H1 (cell line): ENCODE data around the gene LRBA. TPM values are rescaled to one million over a fixed set of nuclear protein-coding genes. Genes with fewer than 3 reads are reported as not detected.

ENCODE experiments used
- CTCF ChIA-PET: fragments of 300-600 bp; sonication (Branson Sonifier 250); formaldehyde crosslinking; loops from one replicate; lab custom pipeline; 2021; ENCODE audit not compliant: partially characterized antibody; lab: Charles Lee
- POLR2A ChIA-PET: fragments of 300-600 bp; sonication (Branson Sonifier 250); formaldehyde crosslinking; loops from one replicate; lab custom pipeline; 2021; ENCODE audit warnings: inconsistent platforms; ENCODE audit not compliant: partially characterized antibody; lab: Charles Lee
- DNase-seq, 2 experiments: peaks; one replicate each; pipeline versions ENCODE4 v3.0.0 to v3.0.0-alpha.2; 2010 to 2022; ENCODE audit warnings: low spot score in 2 of 2, low read depth in 1 of 2, mixed read lengths in 1 of 2
- FAIRE-seq: peaks from 2 replicates; lab custom pipeline; 2011; peaks lifted over from hg19 to GRCh38; lab: Jason Lieb, UNC
- H2AFZ ChIP-seq: 2 replicates; pipeline ENCODE4 v1.8.1; 2012; ENCODE audit warnings: low read length, inconsistent platforms
- H2AK5ac ChIP-seq: 2 replicates; pipeline ENCODE4 v1.6.1; 2013; ENCODE audit warnings: low read depth, low read length
- H2BK120ac ChIP-seq: replicated peaks from 2 replicates; pipeline ENCODE3; 2013; ENCODE audit warnings: low read depth, low read length, inconsistent platforms
- H2BK12ac ChIP-seq: 2 replicates; pipeline ENCODE4 v1.6.1; 2013; ENCODE audit warnings: low read depth, low read length
- H2BK15ac ChIP-seq: 2 replicates; pipeline ENCODE4 v1.6.1; 2013; ENCODE audit warnings: low read length
- H2BK20ac ChIP-seq: 2 replicates; pipeline ENCODE4 v1.6.1; 2013; ENCODE audit warnings: low read length
- H2BK5ac ChIP-seq: 2 replicates; pipeline ENCODE4 v1.6.1; 2013; ENCODE audit warnings: low read depth, low read length
- H3K14ac ChIP-seq: 2 replicates; pipeline ENCODE4 v1.6.1; 2013; ENCODE audit warnings: inconsistent platforms; ENCODE audit not compliant: insufficient read length
- H3K18ac ChIP-seq: 2 replicates; pipeline ENCODE4 v1.6.1; 2013; ENCODE audit warnings: low read length; ENCODE audit errors: extremely low read depth
- H3K23ac ChIP-seq: 2 replicates; pipeline ENCODE4 v1.6.1; 2013; ENCODE audit warnings: inconsistent platforms; ENCODE audit not compliant: insufficient read length
- H3K23me2 ChIP-seq: 2 replicates; pipeline ENCODE4 v1.6.1; 2013; ENCODE audit warnings: low read depth, low read length
- H3K27ac ChIP-seq: 2 replicates; pipeline ENCODE4 v1.6.1; 2011; ENCODE audit warnings: low read depth, low read length, inconsistent platforms
- H3K27me3 ChIP-seq, 4 experiments: replicated peaks in 1 of 4; 1 replicate in 1 of 4; 2 replicates in 3 of 4; pipeline versions ENCODE4 v1.6.1 to v1.8.1; 2011 to 2013; ENCODE audit warnings: low read length in 3 of 4, mild to moderate bottlenecking in 3 of 4, inconsistent platforms in 2 of 4, mixed read lengths in 2 of 4, moderate library complexity in 1 of 4; ENCODE audit not compliant: control insufficient read depth in 3 of 4, insufficient read depth in 3 of 4; ENCODE audit errors: extremely low read depth in 1 of 4
- H3K36me3 ChIP-seq, 4 experiments: 2 replicates each; pipeline versions ENCODE4 v1.6.1 to v1.8.1; 2011 to 2013; ENCODE audit warnings: mild to moderate bottlenecking in 4 of 4, low read length in 3 of 4, moderate library complexity in 2 of 4, control low read depth in 1 of 4, inconsistent platforms in 1 of 4; ENCODE audit not compliant: insufficient read depth in 4 of 4, control insufficient read depth in 2 of 4
- H3K4ac ChIP-seq: replicated peaks from 2 replicates; pipeline ENCODE3; 2013; ENCODE audit warnings: low read length, low read depth, mixed read lengths, inconsistent platforms; ENCODE audit not compliant: insufficient read length
- H3K4me1 ChIP-seq, 4 experiments: replicated peaks in 1 of 4; 1 replicate in 1 of 4; 2 replicates in 3 of 4; pipeline versions ENCODE4 v1.6.1 to v1.8.1; 2011 to 2013; ENCODE audit warnings: low read length in 3 of 4, inconsistent platforms in 2 of 4, mixed read lengths in 1 of 4; ENCODE audit not compliant: insufficient read depth in 4 of 4, control insufficient read depth in 3 of 4
- H3K4me2 ChIP-seq, 2 experiments: 2 replicates each; pipeline versions ENCODE4 v1.6.1 to v1.8.1; 2011 to 2013; ENCODE audit warnings: low read depth in 2 of 2, low read length in 2 of 2, control low read depth in 1 of 2, inconsistent platforms in 1 of 2, mild to moderate bottlenecking in 1 of 2; ENCODE audit not compliant: insufficient read depth in 1 of 2
- H3K4me3 ChIP-seq, 4 experiments: fragments of 200-600, 300-600 bp in 1 of 4; sonication (generic), shearing (Covaris generic), sonication (Bioruptor Twin) in 1 of 4; 2 replicates each; pipeline versions ENCODE4 v1.5.1 to v1.8.1; 2011 to 2016; ENCODE audit warnings: low read length in 4 of 4, low read depth in 3 of 4, control low read depth in 2 of 4, inconsistent platforms in 2 of 4, mild to moderate bottlenecking in 2 of 4, mixed read lengths in 1 of 4, moderate library complexity in 1 of 4; ENCODE audit not compliant: insufficient read depth in 2 of 4; ENCODE audit errors: extremely low read depth in 1 of 4
- H3K56ac ChIP-seq: replicated peaks from 2 replicates; pipeline ENCODE3; 2013; ENCODE audit warnings: low read depth, mild to moderate bottlenecking, mixed read lengths, low read length, inconsistent platforms; ENCODE audit not compliant: insufficient read length
- H3K79me1 ChIP-seq: 2 replicates; pipeline ENCODE4 v1.6.1; 2013; ENCODE audit warnings: low read depth, low read length, control low read depth
- H3K79me2 ChIP-seq, 2 experiments: 2 replicates each; pipeline versions ENCODE4 v1.6.1 to v1.8.1; 2012 to 2013; ENCODE audit warnings: low read length in 2 of 2, mild to moderate bottlenecking in 2 of 2, inconsistent platforms in 1 of 2; ENCODE audit not compliant: insufficient read depth in 2 of 2, control insufficient read depth in 1 of 2
- H3K9ac ChIP-seq, 4 experiments: replicated peaks in 1 of 4; 1 replicate in 1 of 4; 2 replicates in 3 of 4; pipeline versions ENCODE4 v1.6.1 to v1.8.1; 2011 to 2013; ENCODE audit warnings: low read depth in 3 of 4, low read length in 3 of 4, control low read depth in 2 of 4, mild to moderate bottlenecking in 2 of 4, moderate library complexity in 2 of 4, inconsistent platforms in 1 of 4; ENCODE audit errors: extremely low read depth in 1 of 4
- H3K9me3 ChIP-seq, 2 experiments: 2 replicates each; pipeline versions ENCODE4 v1.6.1 to v1.8.1; 2012 to 2013; ENCODE audit warnings: mild to moderate bottlenecking in 2 of 2, moderate library complexity in 2 of 2, control low read depth in 1 of 2, inconsistent platforms in 1 of 2, low read depth in 1 of 2, low read length in 1 of 2, mixed read lengths in 1 of 2; ENCODE audit not compliant: insufficient read depth in 2 of 2
- H4K20me1 ChIP-seq, 2 experiments: replicated peaks in 1 of 2; 2 replicates each; pipeline versions ENCODE3 to v1.8.1; 2011 to 2013; ENCODE audit warnings: inconsistent platforms in 2 of 2, low read length in 2 of 2, mild to moderate bottlenecking in 1 of 2; ENCODE audit not compliant: insufficient read depth in 2 of 2, control insufficient read depth in 1 of 2
- H4K5ac ChIP-seq: 2 replicates; pipeline ENCODE4 v1.6.1; 2013; ENCODE audit warnings: low read length, low read depth, mixed read lengths, inconsistent platforms; ENCODE audit not compliant: insufficient read length
- H4K8ac ChIP-seq: 2 replicates; pipeline ENCODE4 v1.8.0; 2013; ENCODE audit warnings: mild to moderate bottlenecking, moderate library complexity, low read length, inconsistent platforms; ENCODE audit not compliant: insufficient read depth; ENCODE audit errors: extremely low read depth
- H4K91ac ChIP-seq: replicated peaks from 2 replicates; pipeline ENCODE3; 2013; ENCODE audit warnings: low read length, mixed read lengths, inconsistent platforms; ENCODE audit not compliant: insufficient read length
- BCL11A ChIP-seq, 2 experiments: IDR thresholded peaks; one replicate each; pipeline ENCODE4 v1.6.1; 2011; ENCODE audit warnings: low read depth in 2 of 2, low read length in 2 of 2, mild to moderate bottlenecking in 2 of 2
- EZH2 ChIP-seq: fragments of 200-600 bp; sonication (generic); IDR thresholded peaks from 2 replicates; pipeline ENCODE4 v1.7.1; 2012; ENCODE audit warnings: low read depth, mild to moderate bottlenecking, moderate library complexity, low read length, inconsistent platforms; ENCODE audit not compliant: severe bottlenecking
- JUND ChIP-seq: IDR thresholded peaks from 2 replicates; pipeline ENCODE4 v1.6.1; 2011; ENCODE audit warnings: mild to moderate bottlenecking, improper control_type of control experiment, low read length
- MAFK ChIP-seq: IDR thresholded peaks from 2 replicates; pipeline ENCODE4 v1.6.1; 2012; ENCODE audit warnings: low read depth, mild to moderate bottlenecking, improper control_type of control experiment, low read length
- PHF8 ChIP-seq: fragments of 200-600 bp; sonication (generic); conservative IDR thresholded peaks from 2 replicates; pipeline ENCODE4 v1.7.1; 2012; ENCODE audit warnings: low read depth, mild to moderate bottlenecking, inconsistent platforms, low read length, moderate library complexity
- WGBS, 2 experiments: shearing (Covaris generic) in 1 of 2; methylation state at CpG; one replicate each; pipeline versions ENCODE4 v1.1.6 to v1.1.7; 2013 to 2015; ENCODE audit warnings: low lambda C conversion rate in 2 of 2, mixed read lengths in 2 of 2, inconsistent platforms in 1 of 2, low coverage in 1 of 2, missing lambda C conversion rate in 1 of 2; ENCODE audit not compliant: insufficient replicate concordance in 2 of 2, insufficient coverage in 1 of 2, insufficient read length in 1 of 2; ENCODE audit errors: extremely low coverage in 1 of 2, missing lambda C conversion rate in 1 of 2; 5-methylcytosine and 5-hydroxymethylcytosine counted together
- polyA plus RNA-seq, 7 experiments: library from polyadenylated mRNA; depleted of rRNA in 3 of 7; stranded (reverse) in 5 of 7; unstranded in 2 of 7; fragments of >200 nt in 5 of 7; fragments of 200-250 nt in 2 of 7; gene quantifications; 1 replicate in 5 of 7; 2 replicates in 1 of 7; 4 replicates in 1 of 7; pipeline versions ENCODE4 v1.2.1 to v1.2.3, GENCODE V29; 2011 to 2013; ENCODE audit warnings: missing spikeins in 2 of 7, mixed read lengths in 2 of 7
- total RNA-seq: library from RNA; stranded (reverse); fragmentation: NEBNext Ultra II Directional; extraction: Animal tissue kit (Norgen Biotek cat#: 25700); gene quantifications from 2 replicates; pipeline ENCODE4 v1.2.1, GENCODE V29; 2021

The LRBA gene
- total and polyA plus RNA-seq, 2 of the 8 experiments (the other 6 are each of a cell fraction or from before 2014, with no cell fraction given): 54.6 to 83.2 TPM

GRCh38 chr4:150994721-150995120, 20.4 kb downstream of the LRBA start:
- peaks cover 9 to 97% of the 10 kb centered on the region in 2 experiments for H3K79me2 ChIP-seq
- 82% methylated on average over 2 of the region's 2 CpGs; no CpG with 5 or more reads in 1 of the 2 experiments for WGBS, 2 experiments

More at GRCh38 chr4:150994721-150995120, 20.4 kb downstream of the LRBA start:
- no peak overlapping the region for H4K8ac ChIP-seq
- H3K36me3 ChIP-seq: no peaks in the 10 kb centered on the region
- no peaks in the 10 kb centered on the region for H3K23me2 ChIP-seq
- FAIRE-seq (peak; percentile 39), DNase-seq (no peak)
- H2BK20ac ChIP-seq: no peak overlapping the region
- H2AK5ac ChIP-seq: no peak overlapping the region
- no peak overlapping the region for H2AFZ ChIP-seq
- H3K4me2 ChIP-seq: no peak overlapping the region
- no peak overlapping the region for H2BK5ac ChIP-seq
- H3K9ac ChIP-seq: no peak overlapping the region
- no peak overlapping the region for H2BK15ac ChIP-seq
- CTCF ChIA-PET: no interaction called here
- no peaks in the 10 kb centered on the region for H3K4me1 ChIP-seq
- no peaks in the 10 kb centered on the region for H3K9me3 ChIP-seq
- no peak overlapping the region for H2BK120ac ChIP-seq
- no peak overlapping the region for H2BK12ac ChIP-seq
- H3K79me1 ChIP-seq: 0 out of 2 replicates have a peak, but pooled peaks cover 5% of the 10 kb centered on the region
- no peaks in the 10 kb centered on the region for H3K27me3 ChIP-seq
- H3K56ac ChIP-seq: no peak overlapping the region
- POLR2A ChIA-PET: no interaction called here
- no peak overlapping the region for H4K5ac ChIP-seq
- TF ChIP-seq JUND (no peak), PHF8 (no peak), EZH2 (no peak), BCL11A (IDR thresholded peaks at IDR 0.05; ENCODE audit: low read depth in 2 of 2, low read length in 2 of 2) (no peak), MAFK (no peak)
- no peak overlapping the region for H3K27ac ChIP-seq
- no peak overlapping the region for H3K14ac ChIP-seq
- H3K23ac ChIP-seq: no peak overlapping the region
- H3K18ac ChIP-seq: no peak overlapping the region
- no peak overlapping the region for H3K4ac ChIP-seq
- no peak overlapping the region for H4K91ac ChIP-seq
- H3K4me3 ChIP-seq: no peak overlapping the region
- H4K20me1 ChIP-seq: peaks cover 0 to 5% of the 10 kb centered on the region in 2 experiments
